GM12872 (cell line): ENCODE measurements around the gene APLF.

ENCODE experiments used
- TF ChIP-seq, protein P1 (sequence below): IDR thresholded peaks from 3 replicates; pipeline ENCODE4 v1.5.1; 2011; ENCODE audit warnings: low read depth, mild to moderate bottlenecking, low read length, moderate library complexity; ENCODE audit not compliant: insufficient read depth

APLF gene

DNA sequence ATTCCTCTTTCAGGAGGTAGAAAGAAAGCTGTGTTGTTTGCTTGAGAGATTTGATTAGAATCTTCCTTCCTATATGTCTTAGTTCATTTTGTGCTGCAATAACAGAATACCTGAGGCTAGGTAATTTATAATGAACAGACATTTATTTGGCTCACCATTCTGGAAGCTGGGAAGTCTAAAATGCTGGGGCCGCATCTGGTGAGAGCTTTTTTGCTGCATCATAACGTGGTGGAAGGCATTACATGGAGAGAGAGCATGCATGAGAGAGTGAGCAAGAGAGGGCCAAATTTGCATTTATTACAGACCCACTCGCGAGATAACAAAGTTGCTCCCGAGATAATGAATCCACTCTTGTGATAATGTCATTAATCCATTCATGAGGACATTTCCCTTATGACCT lies 34.4 kb downstream of the APLF start:
- TF ChIP-seq, protein P1, sequence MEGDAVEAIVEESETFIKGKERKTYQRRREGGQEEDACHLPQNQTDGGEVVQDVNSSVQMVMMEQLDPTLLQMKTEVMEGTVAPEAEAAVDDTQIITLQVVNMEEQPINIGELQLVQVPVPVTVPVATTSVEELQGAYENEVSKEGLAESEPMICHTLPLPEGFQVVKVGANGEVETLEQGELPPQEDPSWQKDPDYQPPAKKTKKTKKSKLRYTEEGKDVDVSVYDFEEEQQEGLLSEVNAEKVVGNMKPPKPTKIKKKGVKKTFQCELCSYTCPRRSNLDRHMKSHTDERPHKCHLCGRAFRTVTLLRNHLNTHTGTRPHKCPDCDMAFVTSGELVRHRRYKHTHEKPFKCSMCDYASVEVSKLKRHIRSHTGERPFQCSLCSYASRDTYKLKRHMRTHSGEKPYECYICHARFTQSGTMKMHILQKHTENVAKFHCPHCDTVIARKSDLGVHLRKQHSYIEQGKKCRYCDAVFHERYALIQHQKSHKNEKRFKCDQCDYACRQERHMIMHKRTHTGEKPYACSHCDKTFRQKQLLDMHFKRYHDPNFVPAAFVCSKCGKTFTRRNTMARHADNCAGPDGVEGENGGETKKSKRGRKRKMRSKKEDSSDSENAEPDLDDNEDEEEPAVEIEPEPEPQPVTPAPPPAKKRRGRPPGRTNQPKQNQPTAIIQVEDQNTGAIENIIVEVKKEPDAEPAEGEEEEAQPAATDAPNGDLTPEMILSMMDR, result no peak

- TF ChIP-seq, protein P1, result no peak
These were observed 38.3 kb downstream of the APLF start for GRCh38 chr2:68505603-68506159.

DNA sequence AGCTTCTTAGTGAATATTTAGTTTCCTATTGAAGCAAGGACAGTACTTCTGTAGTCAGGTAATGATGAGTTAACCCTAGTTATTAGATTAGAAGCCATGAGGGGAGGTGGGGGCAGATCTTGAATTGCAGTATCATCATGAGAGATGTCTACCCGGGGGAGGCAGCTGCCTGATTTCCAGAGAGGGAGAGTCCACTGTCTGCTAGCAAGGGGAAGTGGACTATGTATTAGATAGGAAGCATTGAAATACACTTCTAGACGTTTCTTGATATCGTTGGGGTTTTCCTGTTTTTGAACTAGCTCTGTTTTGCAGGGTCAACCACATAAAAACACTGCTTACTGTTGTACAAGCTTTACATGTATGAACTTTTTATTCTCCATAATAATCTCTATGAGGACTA lies 38.8 kb downstream of the APLF start:
- TF ChIP-seq, protein P1, result no peak

DNA sequence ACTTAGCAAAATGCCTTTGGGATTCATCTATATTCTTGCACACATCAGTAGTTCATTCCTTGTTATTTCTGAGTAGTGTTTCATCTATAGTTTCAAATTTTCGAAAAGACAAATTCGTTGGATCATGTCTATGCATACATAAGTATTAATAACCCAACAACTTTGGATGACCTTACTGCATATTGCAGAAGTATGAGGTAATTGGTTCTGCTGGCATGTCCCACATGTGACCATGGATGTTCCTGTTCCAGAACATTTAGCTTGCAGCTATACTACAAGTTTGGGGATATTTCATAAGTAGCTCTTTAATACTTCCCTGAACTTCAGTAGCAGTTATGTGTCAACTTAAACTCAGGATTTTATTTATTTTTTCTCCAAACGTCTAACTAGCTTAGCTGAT lies 44.9 kb downstream of the APLF start:
- TF ChIP-seq, protein P1, result no peak

- TF ChIP-seq, protein P1, result no peak
These were observed 45.6 kb downstream of the APLF start for GRCh38 chr2:68512966-68513365.

GRCh38 chr2:68514316-68514929 lies 47.0 kb downstream of the APLF start:
- TF ChIP-seq, protein P1, result no peak

DNA sequence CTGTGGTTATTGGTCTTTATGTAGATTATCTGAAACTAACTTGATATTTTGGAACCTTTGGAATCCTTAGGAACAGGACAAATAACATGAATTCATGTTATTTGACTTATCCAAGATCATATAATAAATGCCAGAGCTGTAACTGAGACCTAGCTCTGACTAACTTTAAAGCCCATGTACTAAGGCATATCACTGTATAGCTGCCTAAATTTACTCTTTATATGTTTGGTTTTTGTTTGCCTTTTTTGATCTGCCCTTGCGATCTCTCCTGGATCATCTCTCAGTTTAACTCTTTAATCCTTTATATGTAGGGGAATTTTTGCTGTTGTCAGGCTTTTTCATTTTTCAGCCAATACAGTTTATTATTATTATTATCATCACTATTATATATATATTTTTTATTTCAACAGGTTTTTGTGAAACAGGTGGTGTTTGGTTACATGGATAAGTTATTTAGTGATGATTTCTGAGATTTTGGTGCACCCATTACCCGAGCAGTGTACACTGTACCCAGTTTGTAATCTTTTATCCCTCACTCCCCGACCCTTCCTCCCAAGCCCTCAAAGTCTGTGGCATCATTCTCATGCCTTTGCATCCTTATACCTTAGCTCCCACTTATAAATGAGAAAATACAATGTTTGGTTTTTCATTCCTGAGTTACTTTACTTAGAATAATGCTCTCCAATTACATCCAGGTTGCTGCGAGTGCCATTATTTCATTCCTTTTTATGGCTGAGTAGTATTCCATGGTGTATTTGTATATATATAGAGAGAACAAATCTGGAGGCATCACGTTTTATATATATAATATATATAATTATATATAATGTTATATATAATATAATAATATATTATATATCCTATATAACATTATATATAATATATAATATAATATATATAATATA lies 48.9 kb downstream of the APLF start:
- TF ChIP-seq, protein P1, result no peak
